ENCODE data around the gene CCDC6.
"Not testable (repeated sequence)": the region's sequence is repeated elsewhere in the genome, so short reads cannot be mapped to it uniquely, and the experiment has no call there.

DNA sequence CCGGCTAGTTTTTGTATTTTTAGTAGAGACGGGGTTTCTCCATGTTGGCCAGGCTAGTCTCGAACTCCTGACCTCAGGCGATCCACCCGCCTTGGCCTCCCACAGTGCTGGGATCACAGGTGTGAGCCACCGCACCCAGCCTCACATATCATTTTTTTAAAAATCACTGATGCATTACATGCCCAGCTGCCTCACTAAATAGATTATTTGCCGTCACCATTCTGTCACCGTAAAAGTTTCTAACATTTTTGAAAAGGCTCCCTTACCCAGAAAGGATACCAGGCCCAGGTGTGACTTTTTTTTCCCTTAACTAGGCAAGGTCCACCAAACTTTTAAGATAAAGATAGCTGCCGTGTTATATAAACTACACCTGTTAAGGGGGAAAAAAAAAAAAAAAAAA lies 30.1 kb downstream of the CCDC6 start:
- TF ChIP-seq EZH2 (IDR thresholded peaks at IDR 0.05; ENCODE audit: insufficient read depth, poor library complexity, severe bottlenecking); EZH2phosphoT487 (IDR thresholded peaks at IDR 0.05; ENCODE audit: insufficient read depth, low read depth): not testable (repeated sequence)

All from GM23248 (cell line).